NT2/D1 (cell line): ENCODE measurements around the gene NAA40.

ENCODE experiments used
- DNase-seq: peaks from one replicate; pipeline ENCODE4 v3.0.0-alpha.2; 2011; ENCODE audit warnings: low read depth, low spot score
- H3K27me3 ChIP-seq: 2 replicates; pipeline ENCODE4 v1.6.0; 2011; ENCODE audit warnings: mild to moderate bottlenecking; ENCODE audit not compliant: insufficient read length, insufficient read depth
- H3K36me3 ChIP-seq: 2 replicates; pipeline ENCODE4 v1.6.1; 2011; ENCODE audit warnings: mild to moderate bottlenecking, low read length, mixed read lengths; ENCODE audit not compliant: insufficient read depth, insufficient read length
- H3K4me1 ChIP-seq: 2 replicates; pipeline ENCODE4 v1.5.1; 2011; ENCODE audit not compliant: insufficient read depth, insufficient read length
- H3K4me3 ChIP-seq: 2 replicates; pipeline ENCODE4 v1.5.1; 2011; ENCODE audit warnings: low read depth; ENCODE audit not compliant: insufficient read length
- H3K9ac ChIP-seq: 2 replicates; pipeline ENCODE4 v1.6.0; 2011; ENCODE audit warnings: low read depth; ENCODE audit not compliant: insufficient read length
- H3K9me3 ChIP-seq: 2 replicates; pipeline ENCODE4 v1.5.1; 2011; ENCODE audit warnings: mild to moderate bottlenecking, low read length; ENCODE audit not compliant: insufficient read depth
- SUZ12 ChIP-seq: IDR thresholded peaks from 2 replicates; pipeline ENCODE4 v1.6.1; 2011; ENCODE audit not compliant: insufficient read length, insufficient read depth; ENCODE audit errors: extremely low read depth
- YY1 ChIP-seq: IDR thresholded peaks from 2 replicates; pipeline ENCODE4 v1.6.1; 2011; ENCODE audit not compliant: insufficient read length, insufficient read depth
- ZNF274 ChIP-seq: IDR thresholded peaks from 2 replicates; pipeline ENCODE4 v1.6.1; 2011; ENCODE audit warnings: mild to moderate bottlenecking, low read depth, low read length

NAA40 gene

GRCh38 chr11:63985812-63986155 is 47.0 kb downstream of the NAA40 start:
- no peak for DNase-seq
- peak overlapping the region; percentile 100 for H3K9ac ChIP-seq
- H3K4me1 ChIP-seq = peaks cover 22% of the 10 kb centered on the region
- TF ChIP-seq YY1 (no peak), SUZ12 (no peak), ZNF274 (no peak)
- peaks cover 32% of the 10 kb centered on the region for H3K36me3 ChIP-seq
- no peaks in the 10 kb centered on the region for H3K9me3 ChIP-seq
- H3K4me3 ChIP-seq = peak overlapping the region; percentile 96
- no peaks in the 10 kb centered on the region for H3K27me3 ChIP-seq

GRCh38 chr11:63986156-63986931 is 47.5 kb downstream of the NAA40 start, which contains the start of gene OTUB1:
Gene OTUB1 (plus strand): TSS chr11:63986438. CDS start chr11:63986457, 19 bp downstream.
- peaks cover 22% of the 10 kb centered on the region for H3K4me1 ChIP-seq
- no peaks in the 10 kb centered on the region for H3K9me3 ChIP-seq
- H3K9ac ChIP-seq = peak within 1 kb of the TSS; percentile 100
- peak within 1 kb of the TSS; percentile 96 for H3K4me3 ChIP-seq
- TF ChIP-seq ZNF274 (no peak), YY1 (peak; percentile 85), SUZ12 (no peak)
- peaks cover 38% of the 10 kb centered on the region for H3K36me3 ChIP-seq
- no peaks in the 10 kb centered on the region for H3K27me3 ChIP-seq
- peak; percentile 97 for DNase-seq

GRCh38 chr11:63986932-63987513 is 48.2 kb downstream of the NAA40 start:
- TF ChIP-seq ZNF274 (no peak), YY1 (no peak), SUZ12 (no peak)

GRCh38 chr11:63991558-63991957 is 52.8 kb downstream of the NAA40 start:
- Histone ChIP-seq H3K9me3 (no peaks in the 10 kb centered on the region), H3K36me3 (peaks cover 82% of the 10 kb centered on the region), H3K27me3 (no peaks in the 10 kb centered on the region), H3K9ac (no peak overlapping the region), H3K4me1 (peaks cover 11% of the 10 kb centered on the region), H3K4me3 (no peak overlapping the region)
- DNase-seq = no peak
- TF ChIP-seq ZNF274 (no peak), SUZ12 (no peak), YY1 (no peak)

More at GRCh38 chr11:63986932-63987513, 48.2 kb downstream of the NAA40 start:
- H3K4me1 ChIP-seq = peaks cover 22% of the 10 kb centered on the region
- DNase-seq = no peak
- H3K9ac ChIP-seq = peak overlapping the region; percentile 100
- H3K36me3 ChIP-seq = peaks cover 45% of the 10 kb centered on the region
- H3K27me3 ChIP-seq = no peaks in the 10 kb centered on the region
- peak overlapping the region; percentile 96 for H3K4me3 ChIP-seq
- no peaks in the 10 kb centered on the region for H3K9me3 ChIP-seq

- Histone ChIP-seq H3K4me1 (peaks cover 19% of the 10 kb centered on the region), H3K4me3 (no peak overlapping the region), H3K36me3 (peaks cover 85% of the 10 kb centered on the region), H3K9ac (no peak overlapping the region), H3K9me3 (no peaks in the 10 kb centered on the region), H3K27me3 (no peaks in the 10 kb centered on the region)
- no peak for DNase-seq
- TF ChIP-seq SUZ12 = no peak
Observed at GRCh38 chr11:63993100-63993499, 54.3 kb downstream of the NAA40 start.

GRCh38 chr11:63993993-63994392 is 55.2 kb downstream of the NAA40 start:
- Histone ChIP-seq H3K9me3 (no peaks in the 10 kb centered on the region), H3K4me1 (peaks cover 22% of the 10 kb centered on the region)
- no peak for DNase-seq

GRCh38 chr11:63996512-63996911 is 57.7 kb downstream of the NAA40 start:
- H3K9me3 ChIP-seq = no peaks in the 10 kb centered on the region
- H3K4me1 ChIP-seq = peaks cover 23% of the 10 kb centered on the region
- H3K36me3 ChIP-seq = peaks cover 60% of the 10 kb centered on the region
- no peak overlapping the region for H3K4me3 ChIP-seq
- H3K27me3 ChIP-seq = peaks cover 9% of the 10 kb centered on the region
- DNase-seq = no peak
- TF ChIP-seq SUZ12 (no peak), ZNF274 (no peak), YY1 (no peak)
- H3K9ac ChIP-seq = no peak overlapping the region

More at GRCh38 chr11:63993993-63994392, 55.2 kb downstream of the NAA40 start:
- no peak overlapping the region for H3K9ac ChIP-seq
- TF ChIP-seq SUZ12 = no peak
- TF ChIP-seq ZNF274 = no peak
- no peak for TF ChIP-seq YY1
- peaks cover 79% of the 10 kb centered on the region for H3K36me3 ChIP-seq
- no peaks in the 10 kb centered on the region for H3K27me3 ChIP-seq
- H3K4me3 ChIP-seq = no peak overlapping the region
